Astrocyte (in vitro differentiated cells and primary cell): ENCODE results near the gene KIZ. TPM values are rescaled to one million over a fixed set of nuclear protein-coding genes. Genes with fewer than 3 reads are reported as not detected.

Source experiments
- DNase-seq: peaks from one replicate; pipeline ENCODE4 v3.0.0-alpha.2; 2010; ENCODE audit warnings: low read depth
- FAIRE-seq: peaks from 2 replicates; lab custom pipeline; 2011; peaks lifted over from hg19 to GRCh38; lab: Jason Lieb, UNC
- H2AFZ ChIP-seq: 2 replicates; pipeline ENCODE4 v1.6.0; 2012; ENCODE audit warnings: low read depth, low read length, inconsistent platforms
- H3K27ac ChIP-seq: 2 replicates; pipeline ENCODE4 v1.5.1; 2011; ENCODE audit warnings: low read depth, low read length, inconsistent platforms
- H3K27me3 ChIP-seq: 2 replicates; pipeline ENCODE4 v1.6.0; 2011; ENCODE audit warnings: low read length, inconsistent platforms; ENCODE audit not compliant: insufficient read depth
- H3K36me3 ChIP-seq: 2 replicates; pipeline ENCODE4 v1.5.1; 2011; ENCODE audit warnings: low read length, inconsistent platforms; ENCODE audit not compliant: insufficient read depth
- H3K4me1 ChIP-seq: 2 replicates; pipeline ENCODE4 v1.5.1; 2011; ENCODE audit warnings: low read length, inconsistent platforms; ENCODE audit not compliant: insufficient read depth
- H3K4me2 ChIP-seq: 2 replicates; pipeline ENCODE4 v1.6.0; 2012; ENCODE audit warnings: low read length, inconsistent platforms
- H3K4me3 ChIP-seq: 2 replicates; pipeline ENCODE4 v1.5.1; 2011; ENCODE audit warnings: low read depth, mild to moderate bottlenecking, low read length, inconsistent platforms; ENCODE audit not compliant: insufficient read depth
- H3K79me2 ChIP-seq: 2 replicates; pipeline ENCODE4 v1.6.0; 2012; ENCODE audit warnings: mild to moderate bottlenecking, low read length, inconsistent platforms; ENCODE audit not compliant: insufficient read depth
- H3K9ac ChIP-seq: 2 replicates; pipeline ENCODE4 v1.6.0; 2012; ENCODE audit warnings: mild to moderate bottlenecking, low read length, inconsistent platforms
- H3K9me3 ChIP-seq: 2 replicates; pipeline ENCODE4 v1.5.1; 2012; ENCODE audit warnings: low read depth, mild to moderate bottlenecking, low read length, inconsistent platforms; ENCODE audit not compliant: insufficient read depth
- H4K20me1 ChIP-seq: 2 replicates; pipeline ENCODE4 v1.6.0; 2012; ENCODE audit warnings: low read length, inconsistent platforms; ENCODE audit not compliant: insufficient read depth
- H3K27ac Mint-ChIP-seq: one replicate; pipeline ENCODE4 v1.8.0; 2021; ENCODE audit warnings: mild to moderate bottlenecking, mixed read lengths; ENCODE audit not compliant: unreplicated experiment
- H3K27me3 Mint-ChIP-seq: one replicate; pipeline ENCODE4 v1.8.0; 2021; ENCODE audit warnings: low read depth, mixed read lengths; ENCODE audit not compliant: unreplicated experiment
- H3K36me3 Mint-ChIP-seq: one replicate; pipeline ENCODE4 v1.8.0; 2021; ENCODE audit warnings: low read depth, mixed read lengths; ENCODE audit not compliant: unreplicated experiment
- H3K4me1 Mint-ChIP-seq: one replicate; pipeline ENCODE4 v1.8.0; 2021; ENCODE audit warnings: low read depth, mixed read lengths; ENCODE audit not compliant: unreplicated experiment
- H3K4me3 Mint-ChIP-seq: one replicate; pipeline ENCODE4 v1.8.0; 2021; ENCODE audit warnings: mild to moderate bottlenecking, moderate library complexity, mixed read lengths; ENCODE audit not compliant: unreplicated experiment
- H3K9me3 Mint-ChIP-seq: one replicate; pipeline ENCODE4 v1.8.0; 2021; ENCODE audit warnings: mild to moderate bottlenecking, mixed read lengths; ENCODE audit not compliant: unreplicated experiment
- CTCF ChIP-seq: IDR thresholded peaks from 2 replicates; pipeline ENCODE4 v1.5.1; 2011; ENCODE audit warnings: low read depth, mild to moderate bottlenecking, inconsistent platforms, low read length, moderate library complexity; ENCODE audit not compliant: insufficient read depth
- EZH2 ChIP-seq: IDR thresholded peaks from 2 replicates; pipeline ENCODE4 v1.6.1; 2012; ENCODE audit warnings: mild to moderate bottlenecking, low read length, inconsistent platforms; ENCODE audit not compliant: insufficient read depth
- total RNA-seq: library from RNA; stranded (reverse); gene quantifications from 2 replicates; pipeline ENCODE4 v1.2.1, GENCODE V29; 2021

KIZ gene
- total RNA-seq, 1 donor from 2014 or later, result 9.7 TPM

- FAIRE-seq, result no peak
- H3K4me3 ChIP-seq, result no peak overlapping the region
Observed at GRCh38 chr20:21146215-21146614, 20.3 kb downstream of the KIZ start.

GRCh38 chr20:21147593-21147992 lies 21.7 kb downstream of the KIZ start:
- no peak overlapping the region for H3K4me3 ChIP-seq
- H3K27me3 ChIP-seq, result no peaks in the 10 kb centered on the region
- no peak for DNase-seq
- no peaks in the 10 kb centered on the region for H4K20me1 ChIP-seq
- H3K9me3 ChIP-seq, result no peaks in the 10 kb centered on the region
- H3K27me3 Mint-ChIP-seq, result no peaks in the 10 kb centered on the region
- no peak for FAIRE-seq
- no peak overlapping the region for H3K9ac ChIP-seq
- H3K4me3 Mint-ChIP-seq, result no peak overlapping the region
- TF ChIP-seq EZH2 (no peak), CTCF (no peak)
- H3K27ac ChIP-seq, result no peak overlapping the region
- no peaks in the 10 kb centered on the region for H3K36me3 ChIP-seq
- no peaks in the 10 kb centered on the region for H3K79me2 ChIP-seq
- H3K27ac Mint-ChIP-seq, result no peak overlapping the region
- no peak overlapping the region for H2AFZ ChIP-seq
- no peaks in the 10 kb centered on the region for H3K4me1 ChIP-seq
- H3K36me3 Mint-ChIP-seq, result peaks cover 9% of the 10 kb centered on the region
- H3K4me2 ChIP-seq, result no peak overlapping the region
- H3K4me1 Mint-ChIP-seq, result no peaks in the 10 kb centered on the region
- H3K9me3 Mint-ChIP-seq, result no peaks in the 10 kb centered on the region

More at GRCh38 chr20:21146215-21146614, 20.3 kb downstream of the KIZ start:
- Histone ChIP-seq H3K79me2 (no peaks in the 10 kb centered on the region), H3K27me3 (no peaks in the 10 kb centered on the region), H2AFZ (no peak overlapping the region), H3K27ac (no peak overlapping the region), H3K36me3 (no peaks in the 10 kb centered on the region), H3K9ac (no peak overlapping the region), H4K20me1 (no peaks in the 10 kb centered on the region), H3K4me1 (no peaks in the 10 kb centered on the region), H3K4me2 (no peak overlapping the region), H3K9me3 (no peaks in the 10 kb centered on the region)
- Mint-ChIP-seq H3K27ac (no peak overlapping the region), H3K36me3 (peaks cover 9% of the 10 kb centered on the region), H3K27me3 (no peaks in the 10 kb centered on the region), H3K9me3 (no peaks in the 10 kb centered on the region), H3K4me1 (no peaks in the 10 kb centered on the region), H3K4me3 (no peak overlapping the region)
- DNase-seq, result no peak
- TF ChIP-seq CTCF (no peak), EZH2 (no peak)

- Mint-ChIP-seq H3K4me1 (no peaks in the 10 kb centered on the region), H3K9me3 (no peaks in the 10 kb centered on the region), H3K27me3 (no peaks in the 10 kb centered on the region), H3K36me3 (peaks cover 9% of the 10 kb centered on the region), H3K4me3 (no peak overlapping the region), H3K27ac (no peak overlapping the region)
- TF ChIP-seq CTCF, result no peak
- TF ChIP-seq EZH2, result no peak
- Histone ChIP-seq H4K20me1 (no peaks in the 10 kb centered on the region), H3K4me3 (no peak overlapping the region), H2AFZ (no peak overlapping the region), H3K9ac (no peak overlapping the region), H3K27ac (no peak overlapping the region), H3K9me3 (no peaks in the 10 kb centered on the region), H3K27me3 (no peaks in the 10 kb centered on the region), H3K4me2 (no peak overlapping the region), H3K36me3 (no peaks in the 10 kb centered on the region), H3K79me2 (no peaks in the 10 kb centered on the region), H3K4me1 (no peaks in the 10 kb centered on the region)
- DNase-seq (no peak), FAIRE-seq (no peak)
Observed at GRCh38 chr20:21149344-21149743, 23.5 kb downstream of the KIZ start.
